Measurements from ENCODE around the gene GAMT.

GAMT gene

GRCh38 chr19:1387684-1388636, 13.4 kb downstream of the GAMT start:
- no peak overlapping the region for H3K27ac ChIP-seq
- no peak for TF ChIP-seq CTCF (conservative IDR thresholded peaks at IDR 0.05)

DNA sequence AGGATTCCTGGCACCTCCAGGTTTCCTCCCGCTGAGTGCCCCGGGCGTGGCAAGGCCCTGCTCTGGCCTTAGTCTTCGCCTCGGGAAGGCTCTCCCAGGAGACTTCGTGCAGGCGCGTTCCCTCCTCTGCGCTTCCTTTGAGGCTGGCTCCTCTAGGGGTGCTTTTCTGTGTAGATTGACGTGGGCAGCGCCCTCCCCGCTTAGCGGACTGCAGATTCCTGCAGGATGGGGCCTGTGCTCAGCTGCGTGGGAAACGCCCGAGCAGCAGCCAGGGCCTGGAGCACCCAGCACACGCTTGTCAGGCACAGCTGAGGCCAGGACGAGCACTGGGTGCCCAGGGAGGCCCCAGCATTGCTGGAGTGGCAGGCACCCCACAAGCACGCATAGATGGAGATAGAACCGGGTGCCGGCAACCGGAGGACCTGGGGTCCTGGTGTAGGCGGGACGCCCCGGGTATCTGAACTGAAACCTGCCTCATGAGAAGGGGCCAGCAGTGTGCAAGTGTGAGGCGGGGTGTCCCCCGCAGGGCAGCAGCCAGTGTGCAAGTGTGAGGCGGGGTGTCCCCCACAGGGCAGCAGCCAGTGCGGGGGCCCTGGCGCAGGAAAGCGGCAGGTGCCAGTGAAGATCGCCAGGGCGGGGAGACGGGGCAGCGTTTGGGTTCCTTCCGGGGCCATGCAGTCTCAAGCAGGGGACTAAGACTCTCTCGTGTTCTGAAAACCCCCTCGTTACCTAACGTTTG, 14.2 kb downstream of the GAMT start:
- no peak for TF ChIP-seq CTCF (conservative IDR thresholded peaks at IDR 0.05)
- H3K27ac ChIP-seq = no peak overlapping the region

DNA sequence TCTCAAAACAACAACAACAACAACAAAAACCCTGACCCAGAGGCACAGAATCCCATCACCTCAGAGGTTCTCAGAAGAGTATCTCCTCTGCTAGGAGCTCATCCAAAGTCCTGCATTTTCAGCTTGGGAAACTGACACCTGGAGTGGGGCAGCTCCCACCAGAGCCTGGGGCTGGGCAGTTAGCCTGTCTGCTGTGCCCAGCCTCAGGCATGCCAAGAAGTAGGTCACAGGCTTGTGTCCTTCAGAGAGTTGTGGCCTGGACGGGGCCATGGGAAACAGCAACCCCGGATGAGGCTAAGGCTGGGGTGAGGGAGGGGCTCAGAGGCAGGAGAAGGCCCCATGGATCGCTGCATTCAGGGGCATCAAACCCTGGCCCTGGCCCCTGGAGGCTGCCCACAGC, 15.5 kb downstream of the GAMT start:
- no peak for TF ChIP-seq CTCF (conservative IDR thresholded peaks at IDR 0.05)
- no peak overlapping the region for H3K27ac ChIP-seq

DNA sequence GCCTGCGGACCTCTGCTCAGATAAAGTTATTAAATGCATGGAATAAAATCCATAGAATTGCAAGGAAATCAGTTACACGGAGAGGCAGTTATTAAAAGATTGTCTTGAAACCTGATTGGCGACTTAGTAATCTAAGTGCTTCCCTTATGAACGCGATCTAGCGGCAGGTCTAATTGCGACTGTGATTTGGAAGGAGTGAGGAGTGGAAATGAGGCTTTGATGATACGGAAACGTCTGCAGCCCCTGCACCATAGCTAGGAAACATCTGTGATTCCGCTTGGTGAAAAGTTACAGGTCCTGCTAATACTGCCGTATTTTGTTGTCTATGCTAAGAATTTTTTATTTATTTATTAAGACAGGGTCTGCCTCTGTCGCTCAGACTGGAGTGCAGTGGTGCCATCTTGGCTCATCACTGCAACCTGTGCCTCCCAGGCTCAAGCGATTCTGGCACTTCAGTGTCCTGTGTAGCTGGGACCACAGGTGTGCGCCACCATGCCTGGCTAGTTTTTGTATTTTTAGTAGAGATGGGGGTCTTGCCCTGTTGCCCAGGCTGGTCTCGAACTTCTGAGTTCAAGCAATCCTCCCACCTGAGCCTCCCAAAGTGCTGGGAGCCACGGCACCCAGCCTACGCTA, 16.7 kb downstream of the GAMT start:
- H3K27ac ChIP-seq = peak overlapping the region; percentile 91
- TF ChIP-seq CTCF (conservative IDR thresholded peaks at IDR 0.05) = no peak

DNA sequence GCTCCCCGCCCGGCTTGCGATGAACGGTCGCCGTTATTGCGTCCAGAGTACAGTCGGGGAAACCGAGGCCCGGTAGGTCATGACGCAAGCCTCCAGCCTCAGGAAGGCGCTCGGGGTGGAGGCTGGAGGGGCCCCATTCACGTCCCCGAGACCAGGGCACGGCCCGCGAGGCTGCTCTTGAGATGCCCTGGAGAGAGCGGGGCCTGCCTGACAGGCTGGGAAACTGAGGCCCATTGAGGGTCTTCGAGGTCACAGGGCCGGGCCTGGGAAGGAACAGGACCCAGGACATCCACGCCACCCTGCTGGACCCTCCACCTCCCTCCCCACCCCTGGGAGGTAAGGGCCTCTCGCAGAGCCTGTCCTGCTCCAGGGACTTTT, 17.3 kb downstream of the GAMT start:
- H3K27ac ChIP-seq = peak overlapping the region; percentile 91
- no peak for TF ChIP-seq CTCF (conservative IDR thresholded peaks at IDR 0.05)

GRCh38 chr19:1383312-1384084, 17.8 kb downstream of the GAMT start, which contains the start of gene NDUFS7:
Gene NDUFS7, plus strand, starts transcription at chr19:1383907. Its CDS starts 20 bp downstream, at chr19:1383927.
- H3K27ac ChIP-seq = peak within 1 kb of the TSS; percentile 91
- TF ChIP-seq CTCF (conservative IDR thresholded peaks at IDR 0.05) = no peak
